Measurements from ENCODE around the gene UBE2E3. TPM values are rescaled to one million over a fixed set of nuclear protein-coding genes. Genes with fewer than 3 reads are reported as not detected.

The UBE2E3 gene
- total RNA-seq, 1 experiment from 2014 or later: 76.3 TPM

DNA sequence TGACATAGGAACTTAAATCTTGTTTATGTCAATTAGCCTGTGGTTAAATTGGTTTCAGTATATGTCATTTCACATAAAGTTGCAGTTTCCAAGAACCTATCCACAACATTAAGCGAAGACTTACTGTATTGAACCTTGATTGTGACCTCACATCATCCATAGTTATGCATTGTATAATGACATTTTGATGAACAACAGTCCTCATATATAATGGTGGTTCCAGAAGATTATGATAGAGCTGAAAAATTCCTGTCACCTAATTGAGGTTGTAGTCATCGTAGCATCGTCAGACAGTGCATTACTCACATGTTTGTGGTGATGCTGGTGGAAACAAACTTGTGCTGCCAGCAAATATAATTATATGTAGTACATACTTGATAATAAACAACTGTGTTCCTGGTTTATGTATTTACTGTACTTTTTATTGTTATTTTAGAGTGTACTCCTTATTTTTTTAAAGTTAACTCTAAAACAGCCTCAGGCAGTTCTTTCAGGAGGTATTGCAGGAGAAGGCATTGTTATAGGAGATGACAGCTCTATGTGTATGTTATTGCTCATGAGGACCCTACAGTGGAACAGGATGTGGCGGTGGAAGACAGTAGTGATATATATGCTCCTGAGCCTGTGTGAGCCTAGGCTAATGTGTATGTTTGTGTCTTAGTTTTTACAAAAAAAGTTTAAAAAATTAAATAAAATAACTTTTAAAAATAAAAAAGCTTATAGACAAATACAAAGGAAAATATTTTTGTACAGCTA is 56.6 kb downstream of the UBE2E3 start:
- CTCF ChIA-PET: no interaction called here
- H3K36me3 Mint-ChIP-seq: peaks cover 6% of the 10 kb centered on the region
- no peak for ATAC-seq

GRCh38 chr2:181037922-181038321 is 57.5 kb downstream of the UBE2E3 start:
- ChIA-PET POLR2A (no interaction called here), CTCF (interaction anchor here (1.1 kb wide), 1 partner anchor 21 kb away, joined by 4 read pairs; no protein-coding TSS in a partner anchor)
- DNase-seq (ENCODE audit: low spot score) (no peak), ATAC-seq (no peak)
- H3K27ac Mint-ChIP-seq: no peak overlapping the region
- no peaks in the 10 kb centered on the region for H3K27me3 Mint-ChIP-seq (ENCODE audit: low read depth)
- H3K9me3 Mint-ChIP-seq: 0 out of 2 replicates have a peak, but pooled peaks cover 1% of the 10 kb centered on the region
- peaks cover 2% of the 10 kb centered on the region; the same call in 1 of the 2 replicates for H3K36me3 Mint-ChIP-seq
- no peaks in the 10 kb centered on the region for H3K4me1 Mint-ChIP-seq
- TF ChIP-seq, protein P1, sequence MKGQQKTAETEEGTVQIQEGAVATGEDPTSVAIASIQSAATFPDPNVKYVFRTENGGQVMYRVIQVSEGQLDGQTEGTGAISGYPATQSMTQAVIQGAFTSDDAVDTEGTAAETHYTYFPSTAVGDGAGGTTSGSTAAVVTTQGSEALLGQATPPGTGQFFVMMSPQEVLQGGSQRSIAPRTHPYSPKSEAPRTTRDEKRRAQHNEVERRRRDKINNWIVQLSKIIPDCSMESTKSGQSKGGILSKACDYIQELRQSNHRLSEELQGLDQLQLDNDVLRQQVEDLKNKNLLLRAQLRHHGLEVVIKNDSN (CRISPR knock-in tag; IDR thresholded peaks at IDR 0.05): no peak
- no peak for TF ChIP-seq ZNF671 (CRISPR knock-in tag; IDR thresholded peaks at IDR 0.05)
- TF ChIP-seq, protein P2, sequence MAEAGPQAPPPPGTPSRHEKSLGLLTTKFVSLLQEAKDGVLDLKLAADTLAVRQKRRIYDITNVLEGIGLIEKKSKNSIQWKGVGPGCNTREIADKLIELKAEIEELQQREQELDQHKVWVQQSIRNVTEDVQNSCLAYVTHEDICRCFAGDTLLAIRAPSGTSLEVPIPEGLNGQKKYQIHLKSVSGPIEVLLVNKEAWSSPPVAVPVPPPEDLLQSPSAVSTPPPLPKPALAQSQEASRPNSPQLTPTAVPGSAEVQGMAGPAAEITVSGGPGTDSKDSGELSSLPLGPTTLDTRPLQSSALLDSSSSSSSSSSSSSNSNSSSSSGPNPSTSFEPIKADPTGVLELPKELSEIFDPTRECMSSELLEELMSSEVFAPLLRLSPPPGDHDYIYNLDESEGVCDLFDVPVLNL (CRISPR knock-in tag; IDR thresholded peaks at IDR 0.05; ENCODE audit: borderline replicate concordance, low read depth): no peak
- TF ChIP-seq, protein P3, sequence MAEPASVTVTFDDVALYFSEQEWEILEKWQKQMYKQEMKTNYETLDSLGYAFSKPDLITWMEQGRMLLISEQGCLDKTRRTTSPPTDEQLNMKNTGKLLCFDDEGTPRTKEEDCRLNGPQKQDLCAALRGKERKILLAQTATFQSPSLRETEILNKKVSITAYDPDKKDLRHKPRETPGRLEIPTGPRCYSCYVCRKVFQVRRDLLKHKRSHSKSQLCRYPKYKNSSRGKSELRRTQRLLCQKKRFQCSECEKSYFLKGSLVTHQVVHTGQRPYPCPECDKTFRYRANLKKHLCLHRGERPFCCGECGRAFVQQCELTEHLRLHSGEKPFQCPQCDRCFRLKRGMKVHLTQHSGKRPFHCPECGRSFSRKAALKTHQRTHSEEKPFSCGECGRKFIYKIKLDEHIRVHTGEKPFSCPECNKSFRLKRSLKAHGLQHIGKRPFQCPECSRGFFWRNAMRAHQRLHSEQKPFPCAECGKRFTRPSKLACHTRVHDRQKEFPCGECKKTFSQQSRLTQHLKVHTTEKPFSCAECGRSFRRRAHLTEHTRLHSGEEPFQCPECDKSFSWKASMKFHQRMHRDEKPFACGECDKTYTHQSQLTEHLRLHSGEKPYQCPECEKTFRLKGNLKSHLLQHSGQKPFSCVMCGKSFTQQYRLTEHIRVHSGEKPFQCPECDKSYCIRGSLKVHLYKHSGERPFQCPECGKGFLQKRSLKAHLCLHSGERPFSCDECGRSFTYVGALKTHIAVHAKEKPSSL (CRISPR knock-in tag; conservative IDR thresholded peaks at IDR 0.05): no peak
- no peak overlapping the region for H3K4me3 Mint-ChIP-seq

More for the DNA sequence above, 56.6 kb downstream of the UBE2E3 start:
- TF ChIP-seq PRRX2 (CRISPR knock-in tag; IDR thresholded peaks at IDR 0.05) (no peak), TEAD4 (CRISPR knock-in tag; IDR thresholded peaks at IDR 0.05) (no peak), GABPB1 (CRISPR knock-in tag; IDR thresholded peaks at IDR 0.05) (no peak), ZNF512 (CRISPR knock-in tag; IDR thresholded peaks at IDR 0.05; ENCODE audit: borderline replicate concordance) (no peak)
- H3K27ac Mint-ChIP-seq: no peak overlapping the region
- H3K4me3 Mint-ChIP-seq: no peak overlapping the region
- no peaks in the 10 kb centered on the region for H3K27me3 Mint-ChIP-seq (ENCODE audit: low read depth)
- H3K4me1 Mint-ChIP-seq: no peaks in the 10 kb centered on the region
- H3K9me3 Mint-ChIP-seq: 0 out of 2 replicates have a peak, but pooled peaks cover 5% of the 10 kb centered on the region
- no peak for DNase-seq (ENCODE audit: low spot score)
- POLR2A ChIA-PET: no interaction called here

GRCh38 chr2:181038796-181039195 is 58.4 kb downstream of the UBE2E3 start:
- Mint-ChIP-seq H3K4me3 (no peak overlapping the region), H3K36me3 (no peaks in the 10 kb centered on the region), H3K27me3 (ENCODE audit: low read depth) (no peaks in the 10 kb centered on the region), H3K27ac (no peak overlapping the region), H3K4me1 (no peaks in the 10 kb centered on the region), H3K9me3 (no peaks in the 10 kb centered on the region)
- ChIA-PET CTCF (interaction anchor here (1.1 kb wide), 1 partner anchor 20 kb away, joined by 4 read pairs; no protein-coding TSS in a partner anchor), POLR2A (no interaction called here)
- no peak for TF ChIP-seq MXD4 (CRISPR knock-in tag; IDR thresholded peaks at IDR 0.05; ENCODE audit: borderline replicate concordance)
- no peak for TF ChIP-seq SMAD3 (CRISPR knock-in tag; IDR thresholded peaks at IDR 0.05; ENCODE audit: borderline replicate concordance)
- TF ChIP-seq, protein P4, sequence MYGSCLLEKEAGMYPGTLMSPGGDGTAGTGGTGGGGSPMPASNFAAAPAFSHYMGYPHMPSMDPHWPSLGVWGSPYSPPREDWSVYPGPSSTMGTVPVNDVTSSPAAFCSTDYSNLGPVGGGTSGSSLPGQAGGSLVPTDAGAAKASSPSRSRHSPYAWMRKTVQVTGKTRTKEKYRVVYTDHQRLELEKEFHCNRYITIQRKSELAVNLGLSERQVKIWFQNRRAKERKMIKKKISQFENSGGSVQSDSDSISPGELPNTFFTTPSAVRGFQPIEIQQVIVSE (CRISPR knock-in tag; IDR thresholded peaks at IDR 0.05; ENCODE audit: borderline replicate concordance): no peak
- TF ChIP-seq TEAD4 (CRISPR knock-in tag; IDR thresholded peaks at IDR 0.05): no peak
- TF ChIP-seq ZNF317 (CRISPR knock-in tag; IDR thresholded peaks at IDR 0.05; ENCODE audit: borderline replicate concordance, low read depth): no peak
- TF ChIP-seq, protein P5, sequence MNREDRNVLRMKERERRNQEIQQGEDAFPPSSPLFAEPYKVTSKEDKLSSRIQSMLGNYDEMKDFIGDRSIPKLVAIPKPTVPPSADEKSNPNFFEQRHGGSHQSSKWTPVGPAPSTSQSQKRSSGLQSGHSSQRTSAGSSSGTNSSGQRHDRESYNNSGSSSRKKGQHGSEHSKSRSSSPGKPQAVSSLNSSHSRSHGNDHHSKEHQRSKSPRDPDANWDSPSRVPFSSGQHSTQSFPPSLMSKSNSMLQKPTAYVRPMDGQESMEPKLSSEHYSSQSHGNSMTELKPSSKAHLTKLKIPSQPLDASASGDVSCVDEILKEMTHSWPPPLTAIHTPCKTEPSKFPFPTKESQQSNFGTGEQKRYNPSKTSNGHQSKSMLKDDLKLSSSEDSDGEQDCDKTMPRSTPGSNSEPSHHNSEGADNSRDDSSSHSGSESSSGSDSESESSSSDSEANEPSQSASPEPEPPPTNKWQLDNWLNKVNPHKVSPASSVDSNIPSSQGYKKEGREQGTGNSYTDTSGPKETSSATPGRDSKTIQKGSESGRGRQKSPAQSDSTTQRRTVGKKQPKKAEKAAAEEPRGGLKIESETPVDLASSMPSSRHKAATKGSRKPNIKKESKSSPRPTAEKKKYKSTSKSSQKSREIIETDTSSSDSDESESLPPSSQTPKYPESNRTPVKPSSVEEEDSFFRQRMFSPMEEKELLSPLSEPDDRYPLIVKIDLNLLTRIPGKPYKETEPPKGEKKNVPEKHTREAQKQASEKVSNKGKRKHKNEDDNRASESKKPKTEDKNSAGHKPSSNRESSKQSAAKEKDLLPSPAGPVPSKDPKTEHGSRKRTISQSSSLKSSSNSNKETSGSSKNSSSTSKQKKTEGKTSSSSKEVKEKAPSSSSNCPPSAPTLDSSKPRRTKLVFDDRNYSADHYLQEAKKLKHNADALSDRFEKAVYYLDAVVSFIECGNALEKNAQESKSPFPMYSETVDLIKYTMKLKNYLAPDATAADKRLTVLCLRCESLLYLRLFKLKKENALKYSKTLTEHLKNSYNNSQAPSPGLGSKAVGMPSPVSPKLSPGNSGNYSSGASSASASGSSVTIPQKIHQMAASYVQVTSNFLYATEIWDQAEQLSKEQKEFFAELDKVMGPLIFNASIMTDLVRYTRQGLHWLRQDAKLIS (CRISPR knock-in tag; IDR thresholded peaks at IDR 0.05; ENCODE audit: borderline replicate concordance): no peak
- TF ChIP-seq NFYB (CRISPR knock-in tag; conservative IDR thresholded peaks at IDR 0.05; ENCODE audit: low read depth): no peak
- TF ChIP-seq NR1H2 (CRISPR knock-in tag; IDR thresholded peaks at IDR 0.05): no peak
- TF ChIP-seq NFE2L1 (CRISPR knock-in tag; IDR thresholded peaks at IDR 0.05): no peak
- no peak for TF ChIP-seq ELF4 (CRISPR knock-in tag; IDR thresholded peaks at IDR 0.05; ENCODE audit: low read depth)
- no peak for TF ChIP-seq OVOL2 (CRISPR knock-in tag; IDR thresholded peaks at IDR 0.05; ENCODE audit: borderline replicate concordance)
- TF ChIP-seq PRRX2 (CRISPR knock-in tag; IDR thresholded peaks at IDR 0.05): no peak
- TF ChIP-seq SP1 (CRISPR knock-in tag; conservative IDR thresholded peaks at IDR 0.05): no peak
- TF ChIP-seq ZNF396 (CRISPR knock-in tag; IDR thresholded peaks at IDR 0.05; ENCODE audit: borderline replicate concordance): no peak
- no peak for DNase-seq (ENCODE audit: low spot score)
- ATAC-seq: no peak
